HG02973 (cell line): ENCODE measurements around the gene ERC1.
"Not testable (repeated sequence)": the region's sequence is repeated elsewhere in the genome, so short reads cannot be mapped to it uniquely, and the experiment has no call there.

Source experiments
- ATAC-seq: cut with Tn5 transposase; IDR thresholded peaks from one replicate; pipeline ENCODE4 v1.9.1; 2021; ENCODE audit warnings: moderate library complexity; ENCODE audit not compliant: unreplicated experiment

ERC1 gene

DNA sequence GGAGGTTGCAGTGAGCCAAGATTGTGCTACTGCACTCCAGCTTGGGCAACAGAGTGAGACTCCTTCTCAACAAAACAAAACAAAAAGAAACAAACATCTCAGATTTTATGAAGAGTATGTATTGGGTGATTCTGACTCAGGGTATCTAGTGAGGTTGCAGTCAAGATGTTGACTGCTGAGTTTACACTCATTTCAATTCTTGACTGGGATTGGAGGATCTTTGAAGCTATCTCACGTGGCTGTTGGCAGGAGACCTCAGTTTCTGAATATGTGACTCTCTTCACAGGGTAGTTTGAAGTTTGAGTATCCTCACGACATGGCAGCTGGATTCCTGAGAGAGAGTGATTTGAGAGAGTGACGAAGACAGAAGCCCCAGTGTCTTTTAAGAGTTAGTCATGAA is 29.4 kb downstream of the ERC1 start:
- no peak for ATAC-seq

DNA sequence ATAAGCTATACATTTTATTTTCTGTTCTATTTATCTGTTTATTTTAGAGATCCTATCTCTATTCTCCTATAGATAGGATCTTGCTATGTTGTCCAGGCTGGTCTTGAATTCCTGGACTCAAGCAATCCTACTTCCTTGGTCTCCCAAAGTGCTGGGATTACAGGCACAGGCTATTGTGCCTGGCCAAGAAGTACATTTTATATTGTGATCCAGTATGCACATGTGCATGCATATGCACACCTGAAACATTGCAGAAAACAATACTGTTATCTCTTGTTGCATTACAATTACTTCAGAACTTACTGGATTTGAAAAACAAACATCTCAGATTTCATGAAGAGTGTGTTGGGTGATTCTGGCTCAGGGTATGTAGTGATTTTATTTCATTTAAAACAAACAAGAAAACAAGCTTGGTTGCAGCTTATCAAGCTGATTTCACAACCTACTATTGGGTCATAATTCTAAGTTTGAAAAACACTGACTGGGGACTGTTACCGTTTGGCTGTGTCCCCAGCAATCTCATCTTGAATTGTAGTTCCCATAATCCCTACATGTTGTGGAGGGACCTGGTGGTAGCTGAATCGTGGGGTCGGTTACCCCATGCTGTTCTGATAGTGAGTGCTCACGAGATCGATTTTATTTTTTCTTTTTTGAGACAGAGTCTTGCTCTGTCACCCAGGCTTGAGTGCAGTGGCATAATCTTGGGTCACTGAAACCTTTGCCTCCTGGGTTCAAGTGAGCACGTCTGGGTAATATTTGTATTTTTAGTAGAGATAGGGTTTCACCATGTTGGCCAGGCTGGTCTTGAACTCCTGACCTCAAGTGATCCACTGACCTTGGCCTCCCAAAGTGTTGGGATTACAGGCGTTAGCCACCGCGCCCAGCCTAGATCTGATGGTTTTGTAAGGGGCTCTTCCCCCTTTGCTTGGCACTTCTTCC is 31.3 kb downstream of the ERC1 start:
- ATAC-seq = no peak

GRCh38 chr12:1030779-1031178 is 39.8 kb downstream of the ERC1 start:
- ATAC-seq = no peak

DNA sequence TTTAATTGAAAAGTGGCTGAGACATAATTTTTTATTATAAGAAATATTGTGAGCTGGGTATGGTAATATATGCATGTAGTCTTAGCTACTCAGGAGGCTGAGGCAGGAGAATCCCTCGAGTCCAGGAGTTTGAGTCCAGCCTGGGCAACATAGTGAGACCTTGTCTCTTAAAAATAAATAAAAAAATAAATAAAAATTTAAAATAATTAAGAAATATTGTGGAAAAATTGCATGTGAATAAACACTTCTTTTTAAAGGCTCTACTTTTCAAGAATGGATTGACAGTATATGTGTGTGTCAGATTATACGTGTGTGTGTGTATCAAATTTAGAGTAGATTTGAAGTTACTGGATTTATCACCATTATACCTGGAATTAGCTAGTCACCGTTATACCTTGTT is 43.2 kb downstream of the ERC1 start:
- no peak for ATAC-seq

DNA sequence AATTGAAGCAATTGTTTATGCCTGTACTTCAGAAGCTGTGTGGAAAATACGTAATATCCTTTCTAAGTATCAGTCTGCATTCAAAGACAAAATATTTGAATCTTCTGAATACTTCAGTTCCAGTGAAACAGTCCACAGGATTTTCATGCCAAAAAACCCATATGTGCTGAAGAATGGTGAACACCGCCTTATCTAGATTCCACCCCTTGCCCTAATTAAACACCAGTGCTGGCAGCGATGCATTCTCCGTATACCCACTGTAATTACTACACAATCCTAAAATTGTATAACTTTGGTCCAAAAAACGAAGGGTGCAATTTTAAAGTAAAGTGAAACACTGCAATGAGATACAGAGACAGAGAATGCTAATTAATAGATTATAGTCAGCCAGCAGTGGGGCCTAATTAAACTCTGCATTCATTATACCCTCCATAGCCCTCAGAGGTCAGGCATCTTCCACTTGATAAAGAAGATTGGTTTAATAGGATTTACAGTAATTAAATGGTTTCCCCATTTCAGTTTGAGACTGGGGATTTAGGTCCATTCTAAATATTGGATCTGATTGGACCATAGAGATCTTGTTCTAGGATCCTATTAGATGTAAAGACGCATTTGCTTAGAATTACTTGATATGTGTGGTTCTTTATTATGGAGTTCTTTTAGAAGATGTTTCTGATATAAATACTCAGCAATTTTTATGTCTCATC is 43.9 kb downstream of the ERC1 start:
- no peak for ATAC-seq

DNA sequence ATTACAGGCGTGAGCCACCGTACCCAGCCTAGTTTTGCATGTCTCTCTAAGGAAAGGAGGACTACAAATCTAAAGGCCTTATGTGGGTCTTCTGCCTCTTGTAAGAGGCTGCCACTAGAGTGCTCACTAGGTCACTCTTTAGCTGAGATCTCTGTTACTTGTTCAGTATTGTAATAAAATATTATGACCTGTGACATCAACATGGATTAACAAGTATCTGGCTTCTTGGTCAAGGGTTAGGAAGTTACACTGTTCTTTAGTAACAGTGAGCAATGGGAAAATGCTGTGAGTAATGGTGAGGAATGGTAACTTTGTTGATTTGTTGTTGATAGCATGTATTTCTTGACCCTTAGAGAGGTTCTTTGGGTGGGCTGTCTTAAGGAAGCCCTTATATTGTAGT is 50.5 kb downstream of the ERC1 start:
- ATAC-seq = no peak

DNA sequence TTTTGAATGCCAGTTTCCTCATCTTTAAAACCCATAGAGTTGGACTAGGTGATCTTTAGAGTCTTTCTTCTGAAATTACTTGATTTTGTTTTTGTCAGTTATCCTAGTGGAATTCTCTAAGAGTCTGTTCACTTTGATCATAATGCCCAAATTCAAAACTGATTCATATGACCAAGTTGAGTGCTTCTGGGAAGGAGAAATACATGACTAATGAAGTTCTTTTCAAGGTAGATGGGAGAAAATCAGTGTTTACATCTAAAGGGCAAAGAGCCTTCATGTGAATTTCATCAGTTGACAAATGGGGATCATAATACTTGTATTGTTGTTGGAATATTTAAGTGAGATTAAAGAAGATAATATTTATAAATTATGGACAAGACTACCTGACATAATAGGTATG is 53.2 kb downstream of the ERC1 start:
- ATAC-seq = no peak

GRCh38 chr12:1044696-1045095 is 53.7 kb downstream of the ERC1 start:
- no peak for ATAC-seq

- no peak for ATAC-seq
Measured at GRCh38 chr12:1046727-1047126, 55.7 kb downstream of the ERC1 start.

DNA sequence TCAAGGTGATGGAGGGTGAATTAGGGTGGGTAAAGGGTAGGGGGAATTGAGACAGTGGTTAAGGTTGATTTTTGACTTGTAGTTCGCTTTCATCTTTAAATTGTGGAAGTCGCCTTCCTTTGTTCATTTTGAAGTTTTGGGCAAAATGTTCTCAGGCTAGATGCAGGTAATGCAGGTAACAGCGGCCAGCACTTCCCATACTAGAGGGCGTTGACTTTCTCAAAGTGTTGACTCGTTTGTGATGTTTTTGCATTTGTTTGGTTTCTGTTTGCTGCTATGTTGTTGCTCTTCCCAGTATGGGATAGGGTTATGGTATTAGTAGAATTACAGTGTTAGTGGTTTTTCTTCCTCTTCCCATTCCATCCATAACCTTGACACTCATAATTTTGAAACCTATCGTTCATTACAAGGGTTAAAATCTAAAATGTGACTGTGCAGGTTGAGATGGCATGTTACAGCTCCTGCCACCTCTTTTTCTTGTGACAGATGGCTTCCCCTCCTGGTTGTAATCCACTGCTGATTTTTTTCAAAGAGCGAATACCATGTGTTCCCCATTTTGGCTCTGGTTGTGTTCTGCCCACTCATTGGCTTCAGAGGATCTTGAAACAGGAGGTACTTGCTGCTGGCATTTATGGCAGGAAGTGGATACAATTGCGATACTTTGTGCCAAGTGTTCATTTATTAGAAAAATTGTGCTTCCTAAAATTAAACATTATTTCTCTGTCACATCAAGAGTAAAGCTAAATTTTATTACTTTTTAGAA is 57.1 kb downstream of the ERC1 start:
- no peak for ATAC-seq

DNA sequence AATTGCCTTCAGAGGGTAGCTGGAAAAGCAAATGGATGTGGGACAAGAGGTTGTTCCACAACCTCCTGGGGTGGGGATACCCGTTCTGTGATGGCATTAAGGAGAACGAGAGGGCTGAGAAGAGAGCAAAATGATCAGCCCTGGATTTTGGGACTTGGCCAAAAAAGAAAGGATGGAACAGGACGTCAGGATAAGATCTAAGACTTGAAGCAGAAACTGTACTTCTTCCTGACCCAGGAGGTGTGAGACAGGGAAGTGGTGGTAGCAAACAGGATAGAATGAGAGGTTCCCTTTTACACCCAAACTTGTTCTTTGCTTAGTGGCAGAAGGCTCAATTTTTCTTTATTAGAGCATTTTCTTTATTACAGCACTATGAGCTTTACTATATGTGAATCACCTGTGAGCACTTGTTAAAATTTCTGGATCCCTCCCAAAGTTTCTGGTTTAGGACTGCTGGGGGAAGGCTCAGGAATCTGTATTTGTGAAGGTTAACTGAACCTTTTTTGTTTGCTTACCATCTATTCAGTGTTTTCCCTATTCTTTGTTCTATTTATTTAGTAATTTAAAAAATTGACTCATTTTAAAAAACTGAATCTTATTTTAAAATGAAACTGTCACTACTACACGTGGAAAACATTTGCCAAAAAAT is 59.2 kb downstream of the ERC1 start:
- ATAC-seq = no peak

DNA sequence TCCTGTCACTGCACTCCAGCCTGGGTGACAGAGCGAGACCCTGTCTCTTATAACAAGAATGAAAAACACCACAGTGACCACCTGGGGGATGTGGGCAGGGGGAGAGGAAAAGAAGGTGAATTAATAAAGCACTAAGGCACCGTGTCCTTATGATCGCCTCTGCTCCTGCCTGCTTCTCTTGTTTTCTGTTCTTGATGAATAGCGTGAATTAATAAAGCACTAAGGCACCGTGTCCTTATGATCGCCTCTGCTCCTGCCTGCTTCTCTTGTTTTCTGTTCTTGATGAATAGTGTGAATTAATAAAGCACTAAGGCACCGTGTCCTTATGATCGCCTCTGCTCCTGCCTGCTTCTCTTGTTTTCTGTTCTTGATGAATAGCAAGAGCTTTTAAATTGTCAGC is 60.6 kb downstream of the ERC1 start:
- ATAC-seq = not testable (repeated sequence)

- ATAC-seq = no peak
Measured at GRCh38 chr12:1053690-1054089, 62.7 kb downstream of the ERC1 start.

GRCh38 chr12:1054117-1054870 is 63.3 kb downstream of the ERC1 start:
- no peak for ATAC-seq

DNA sequence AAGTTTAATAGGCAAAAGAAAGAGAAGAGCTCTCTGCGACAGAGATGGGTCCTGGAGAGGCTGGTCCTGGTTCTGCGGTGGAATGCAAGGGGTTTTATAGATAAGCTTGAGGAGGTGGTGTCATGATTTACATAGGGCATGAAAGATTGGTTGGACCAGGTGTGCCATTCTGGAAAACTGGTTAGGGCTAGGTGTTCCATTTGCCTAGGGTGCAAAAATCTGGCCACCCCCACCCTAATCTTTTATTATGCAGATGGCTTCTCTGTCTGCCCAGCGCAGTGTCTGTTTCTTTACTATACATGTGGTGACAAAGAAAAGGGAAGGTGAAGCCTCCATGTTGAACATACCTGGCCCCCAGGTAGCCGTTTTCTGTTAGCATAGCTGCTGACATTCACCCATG is 65.4 kb downstream of the ERC1 start:
- no peak for ATAC-seq

GRCh38 chr12:1058423-1058822 is 67.4 kb downstream of the ERC1 start:
- no peak for ATAC-seq

DNA sequence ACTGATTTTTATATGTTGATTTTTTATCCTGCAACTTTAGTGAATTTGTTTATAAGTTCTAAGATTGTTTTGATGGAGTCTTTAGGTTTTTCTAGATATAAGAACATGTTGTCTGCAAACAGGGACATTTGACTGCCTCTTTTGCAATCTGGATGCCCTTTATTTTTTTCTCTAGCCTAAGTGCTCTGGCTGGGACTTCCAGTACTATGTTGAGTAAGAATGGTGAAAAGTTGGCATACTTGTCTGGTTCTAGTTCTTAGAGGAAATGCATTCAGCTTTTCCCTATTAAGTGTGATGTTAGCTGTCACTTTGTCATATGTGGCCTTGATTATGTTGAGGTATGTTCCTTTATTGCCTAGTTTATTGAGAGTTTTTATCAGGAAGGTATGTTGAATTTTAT is 68.1 kb downstream of the ERC1 start:
- no peak for ATAC-seq

GRCh38 chr12:1063852-1064251 is 72.8 kb downstream of the ERC1 start:
- ATAC-seq = no peak

DNA sequence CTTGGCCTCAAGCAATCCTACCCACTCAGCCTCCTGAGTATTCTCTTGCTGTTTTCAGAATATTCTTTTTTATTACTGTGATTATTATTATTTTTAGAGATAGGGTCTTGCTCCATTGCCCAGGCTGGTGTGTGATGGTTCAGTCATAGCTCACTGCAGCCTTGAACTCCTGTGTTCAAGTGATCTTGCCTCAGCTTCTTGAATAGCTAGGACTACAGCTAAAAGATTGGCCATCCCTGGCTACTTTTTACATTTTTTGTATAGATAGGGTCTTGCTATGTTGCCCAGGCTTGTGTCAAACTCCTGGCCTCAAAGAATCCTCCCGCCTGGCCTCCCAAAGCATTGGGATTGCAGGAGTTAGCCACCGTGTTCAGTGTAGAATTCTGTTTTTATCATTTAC is 73.3 kb downstream of the ERC1 start:
- ATAC-seq = no peak

DNA sequence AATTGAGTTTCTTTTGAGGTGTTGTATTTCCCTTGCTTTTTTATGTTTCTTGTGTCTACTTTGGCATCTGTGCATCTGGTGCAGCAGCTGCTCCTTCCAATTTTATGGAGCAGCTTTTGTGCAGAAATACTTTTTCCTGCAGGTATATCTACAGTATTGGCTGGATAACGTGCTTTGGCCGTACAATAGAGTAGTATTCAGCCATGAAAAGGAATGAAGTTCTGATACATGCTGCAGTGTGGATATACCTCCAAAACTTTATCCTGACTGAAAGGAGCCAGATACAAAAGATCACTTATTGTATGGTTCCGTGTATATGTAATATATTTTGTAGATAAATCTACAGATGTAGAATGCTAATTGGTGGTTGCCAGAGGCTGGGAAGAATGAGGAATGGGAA is 74.6 kb downstream of the ERC1 start:
- no peak for ATAC-seq
